Neutrophil (primary cell): ENCODE measurements around the gene MTHFD1.

ENCODE experiments used
- H3K27ac ChIP-seq: fragments of 200-600 bp; sonication (generic); 2 replicates; pipeline ENCODE4 v1.5.1; 2016; ENCODE audit warnings: mild to moderate bottlenecking, moderate library complexity
- H3K27me3 ChIP-seq: fragments of 200-600 bp; sonication (generic); 2 replicates; pipeline ENCODE4 v1.6.0; 2016; ENCODE audit warnings: mild to moderate bottlenecking
- H3K36me3 ChIP-seq: fragments of 200-600 bp; sonication (generic); 2 replicates; pipeline ENCODE4 v1.5.1; 2017
- H3K4me1 ChIP-seq, 2 experiments: fragments of 200-600 bp in 1 of 2; sonication (generic) in 1 of 2; 1 replicate in 1 of 2; 2 replicates in 1 of 2; pipeline versions ENCODE4 v1.5.1 to v1.6.1; 2013 to 2016; ENCODE audit warnings: low read depth in 1 of 2, low read length in 1 of 2, mild to moderate bottlenecking in 1 of 2, moderate library complexity in 1 of 2; ENCODE audit not compliant: control insufficient read depth in 1 of 2, insufficient read depth in 1 of 2
- H3K4me3 ChIP-seq, 2 experiments: fragments of 200-600 bp in 1 of 2; sonication (generic) in 1 of 2; 1 replicate in 1 of 2; 2 replicates in 1 of 2; pipeline ENCODE4 v1.5.1; 2013 to 2016; ENCODE audit warnings: low read depth in 1 of 2, low read length in 1 of 2, mild to moderate bottlenecking in 1 of 2, moderate library complexity in 1 of 2
- H3K9me3 ChIP-seq: fragments of 200-600 bp; sonication (generic); 2 replicates; pipeline ENCODE4 v1.5.1; 2016
- TF ChIP-seq, protein P1 (sequence below): fragments of 200-600 bp; sonication (generic); IDR thresholded peaks from 2 replicates; pipeline ENCODE4 v1.5.1; 2016; ENCODE audit warnings: antibody characterized with exemption

MTHFD1 gene

GRCh38 chr14:64438181-64438841, 50.2 kb downstream of the MTHFD1 start:
- Histone ChIP-seq H3K4me3 (no peak overlapping the region), H3K27ac (no peak overlapping the region), H3K36me3 (peaks cover 47% of the 10 kb centered on the region), H3K27me3 (no peaks in the 10 kb centered on the region), H3K4me1 (no peaks in the 10 kb centered on the region), H3K9me3 (no peaks in the 10 kb centered on the region)
- TF ChIP-seq, protein P1, sequence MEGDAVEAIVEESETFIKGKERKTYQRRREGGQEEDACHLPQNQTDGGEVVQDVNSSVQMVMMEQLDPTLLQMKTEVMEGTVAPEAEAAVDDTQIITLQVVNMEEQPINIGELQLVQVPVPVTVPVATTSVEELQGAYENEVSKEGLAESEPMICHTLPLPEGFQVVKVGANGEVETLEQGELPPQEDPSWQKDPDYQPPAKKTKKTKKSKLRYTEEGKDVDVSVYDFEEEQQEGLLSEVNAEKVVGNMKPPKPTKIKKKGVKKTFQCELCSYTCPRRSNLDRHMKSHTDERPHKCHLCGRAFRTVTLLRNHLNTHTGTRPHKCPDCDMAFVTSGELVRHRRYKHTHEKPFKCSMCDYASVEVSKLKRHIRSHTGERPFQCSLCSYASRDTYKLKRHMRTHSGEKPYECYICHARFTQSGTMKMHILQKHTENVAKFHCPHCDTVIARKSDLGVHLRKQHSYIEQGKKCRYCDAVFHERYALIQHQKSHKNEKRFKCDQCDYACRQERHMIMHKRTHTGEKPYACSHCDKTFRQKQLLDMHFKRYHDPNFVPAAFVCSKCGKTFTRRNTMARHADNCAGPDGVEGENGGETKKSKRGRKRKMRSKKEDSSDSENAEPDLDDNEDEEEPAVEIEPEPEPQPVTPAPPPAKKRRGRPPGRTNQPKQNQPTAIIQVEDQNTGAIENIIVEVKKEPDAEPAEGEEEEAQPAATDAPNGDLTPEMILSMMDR, result no peak

- Histone ChIP-seq H3K9me3 (no peaks in the 10 kb centered on the region), H3K27ac (no peak overlapping the region), H3K4me3 (no peak overlapping the region), H3K27me3 (no peaks in the 10 kb centered on the region), H3K36me3 (peaks cover 47% of the 10 kb centered on the region), H3K4me1 (no peaks in the 10 kb centered on the region)
- TF ChIP-seq, protein P1, result no peak
These were observed 51.0 kb downstream of the MTHFD1 start for GRCh38 chr14:64439141-64439540.

DNA sequence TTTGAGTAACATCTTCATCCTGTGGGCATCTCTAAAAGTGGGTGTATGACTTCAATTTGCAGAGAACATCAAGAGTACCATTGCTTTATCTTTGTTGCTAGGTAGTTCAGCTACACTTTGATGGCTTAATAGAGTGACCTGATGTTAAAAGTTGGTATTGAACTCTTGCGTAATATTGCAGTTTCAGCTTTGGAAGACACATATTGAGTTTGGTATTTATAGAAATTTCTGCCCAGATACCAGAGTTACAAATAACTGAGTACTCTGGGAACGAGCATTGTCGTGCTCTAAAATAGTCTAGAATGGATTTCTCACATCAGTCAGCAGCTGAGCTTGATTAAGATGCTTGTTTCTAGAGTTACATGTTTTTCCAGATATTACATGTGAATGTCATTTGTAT, 52.3 kb downstream of the MTHFD1 start:
- TF ChIP-seq, protein P1, result no peak
- no peaks in the 10 kb centered on the region for H3K27me3 ChIP-seq
- peaks cover 46% of the 10 kb centered on the region for H3K36me3 ChIP-seq
- no peak overlapping the region for H3K4me3 ChIP-seq
- H3K27ac ChIP-seq, result no peak overlapping the region
- H3K9me3 ChIP-seq, result no peaks in the 10 kb centered on the region
- no peaks in the 10 kb centered on the region for H3K4me1 ChIP-seq

DNA sequence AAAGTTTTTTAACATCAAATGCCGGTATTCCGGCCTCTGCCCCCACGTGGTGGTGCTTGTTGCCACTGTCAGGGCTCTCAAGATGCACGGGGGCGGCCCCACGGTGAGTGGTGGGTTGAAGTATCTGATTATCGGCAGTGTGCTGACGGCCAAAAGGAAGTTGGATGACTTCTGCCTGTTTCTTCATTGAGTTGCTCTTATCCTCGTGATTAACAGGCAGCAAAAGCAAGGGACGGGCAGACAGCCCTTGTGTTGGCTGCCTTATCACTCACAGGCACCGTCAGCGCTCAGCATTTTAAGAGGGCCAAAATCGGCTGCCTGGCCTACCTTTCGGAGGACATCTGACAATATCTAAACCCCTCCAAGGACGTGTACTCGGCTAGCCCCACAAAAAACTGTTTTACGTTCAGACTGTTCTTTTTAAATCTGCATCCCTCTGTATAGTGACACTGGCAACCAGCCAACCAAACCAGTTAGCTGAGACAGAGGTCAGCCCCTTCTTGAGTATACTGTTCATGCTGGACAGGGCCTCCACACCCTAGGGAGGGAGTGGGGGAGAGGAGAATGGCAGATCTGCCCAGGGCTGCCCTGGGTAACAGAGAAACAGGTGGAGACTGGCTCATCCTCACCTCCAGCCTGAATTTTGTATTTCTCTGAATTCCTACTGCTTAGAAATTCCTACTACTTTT, 54.3 kb downstream of the MTHFD1 start:
- TF ChIP-seq, protein P1, result no peak
- H3K27ac ChIP-seq, result no peak overlapping the region
- no peaks in the 10 kb centered on the region for H3K9me3 ChIP-seq
- no peaks in the 10 kb centered on the region for H3K4me1 ChIP-seq
- H3K4me3 ChIP-seq, result no peak overlapping the region
- H3K36me3 ChIP-seq, result peaks cover 38% of the 10 kb centered on the region
- no peaks in the 10 kb centered on the region for H3K27me3 ChIP-seq

- H3K27ac ChIP-seq, result no peak overlapping the region
- H3K36me3 ChIP-seq, result peaks cover 25% of the 10 kb centered on the region
- H3K27me3 ChIP-seq, result no peaks in the 10 kb centered on the region
- no peaks in the 10 kb centered on the region for H3K4me1 ChIP-seq
- no peaks in the 10 kb centered on the region for H3K9me3 ChIP-seq
- TF ChIP-seq, protein P1, result no peak
- no peak overlapping the region for H3K4me3 ChIP-seq
These were observed 56.0 kb downstream of the MTHFD1 start for GRCh38 chr14:64444140-64444539.
